HCT116 (cell line): ENCODE measurements around the gene BZW2. TPM values are rescaled to one million over a fixed set of nuclear protein-coding genes. Genes with fewer than 3 reads are reported as not detected.

Experiments used
- ATAC-seq: fragments of 200-7000 bp; cut with Tn5 transposase; 2 replicates; pipeline ENCODE4 v1.9.1; 2020; ENCODE audit warnings: mild to moderate bottlenecking, moderate library complexity
- BruUV-seq: library from RNA; stranded (reverse); fragments of 400-500 nt; replicated peaks from 2 replicates; lab custom pipeline; 2021; lab: Mats Ljungman, UMichigan
- CTCF ChIA-PET: fragments of 300-600 bp; sonication (Branson Sonifier 250); formaldehyde crosslinking; loops from one replicate; lab custom pipeline; 2021; ENCODE audit warnings: antibody characterized with exemption; lab: Charles Lee
- POLR2A ChIA-PET: fragments of 300-600, 350-600 bp; sonication (Branson Sonifier 250); formaldehyde crosslinking; loops from one replicate; lab custom pipeline; 2021; ENCODE audit warnings: antibody characterized with exemption; lab: Charles Lee
- RAD21 ChIA-PET, 2 experiments: fragments of 300-600 bp; sonication (Branson Sonifier 250); formaldehyde crosslinking; loops; one replicate each; lab custom pipeline; 2023; ENCODE audit warnings: low total read pairs in 2 of 2; ENCODE audit not compliant: uncharacterized antibody in 2 of 2, unreplicated experiment in 2 of 2, low non-redundant PET in 1 of 2; lab: Charles Lee
- DNase-seq: peaks from one replicate; pipeline ENCODE4 v3.0.0-alpha.2; 2010; ENCODE audit warnings: low read depth, low spot score
- H2AFZ ChIP-seq: fragments of 200-600 bp; shearing (Covaris generic), sonication (generic); 2 replicates; pipeline ENCODE4 v1.6.1; 2017; ENCODE audit warnings: low read depth, mixed run types, mixed read lengths, antibody characterized with exemption, low read length; ENCODE audit not compliant: poor library complexity, severe bottlenecking
- H3K27ac ChIP-seq: 2 replicates; pipeline ENCODE4 v1.5.1; 2012; ENCODE audit warnings: low read depth, low read length
- H3K27me3 ChIP-seq: fragments of 200-600 bp; sonication (generic); 2 replicates; pipeline ENCODE4 v1.6.1; 2016; ENCODE audit warnings: mixed run types, low read length, mixed read lengths; ENCODE audit not compliant: insufficient read depth
- H3K36me3 ChIP-seq, 2 experiments: fragments of 200-500 bp in 1 of 2; fragments of 200-600 bp in 1 of 2; sonication (Bioruptor generic) in 1 of 2; sonication (generic) in 1 of 2; 2 replicates each; pipeline versions ENCODE4 v1.5.1 to v1.6.1; 2014 to 2016; ENCODE audit warnings: low read length in 2 of 2, inconsistent platforms in 1 of 2, mixed read lengths in 1 of 2, mixed run types in 1 of 2; ENCODE audit not compliant: insufficient read depth in 2 of 2, control insufficient read depth in 1 of 2
- H3K4me1 ChIP-seq, 2 experiments: fragments of 200-600 bp in 1 of 2; sonication (generic) in 1 of 2; 2 replicates each; pipeline versions ENCODE4 v1.5.1 to v1.6.1; 2012 to 2017; ENCODE audit warnings: low read length in 2 of 2, inconsistent platforms in 1 of 2, mild to moderate bottlenecking in 1 of 2, mixed read lengths in 1 of 2, mixed run types in 1 of 2, moderate library complexity in 1 of 2; ENCODE audit not compliant: insufficient read depth in 2 of 2, control insufficient read depth in 1 of 2
- H3K4me2 ChIP-seq: fragments of 200-600 bp; sonication (generic); 2 replicates; pipeline ENCODE4 v1.6.1; 2017; ENCODE audit warnings: mixed run types, low read length, mixed read lengths
- H3K4me3 ChIP-seq, 2 experiments: fragments of 200-600 bp in 1 of 2; sonication (generic) in 1 of 2; replicated peaks in 1 of 2; 2 replicates each; pipeline ENCODE4 v1.5.1; 2011 to 2016; ENCODE audit warnings: low read length in 2 of 2, control low read depth in 1 of 2, low read depth in 1 of 2, mild to moderate bottlenecking in 1 of 2, mixed read lengths in 1 of 2, mixed run types in 1 of 2
- H3K79me2 ChIP-seq: fragments of 200-600 bp; sonication (generic); 2 replicates; pipeline ENCODE4 v1.6.1; 2017; ENCODE audit warnings: mild to moderate bottlenecking, mixed run types, low read length, moderate library complexity, mixed read lengths; ENCODE audit not compliant: insufficient read depth
- H3K9ac ChIP-seq: fragments of 200-600 bp; sonication (generic); 2 replicates; pipeline ENCODE4 v1.6.1; 2016; ENCODE audit warnings: low read length, mixed read lengths
- H3K9me2 ChIP-seq: fragments of 200-600 bp; sonication (generic), shearing (Covaris generic); 2 replicates; pipeline ENCODE4 v1.6.1; 2017; ENCODE audit warnings: mixed run types, mild to moderate bottlenecking, moderate library complexity; ENCODE audit not compliant: insufficient read depth
- H3K9me3 ChIP-seq, 2 experiments: fragments of 200-500 bp in 1 of 2; fragments of 200-600 bp in 1 of 2; sonication (Bioruptor generic) in 1 of 2; sonication (generic) in 1 of 2; 2 replicates each; pipeline ENCODE4 v1.6.1; 2014 to 2017; ENCODE audit warnings: low read length in 2 of 2, mixed read lengths in 2 of 2, inconsistent platforms in 1 of 2, low read depth in 1 of 2, mild to moderate bottlenecking in 1 of 2, mixed run types in 1 of 2, moderate library complexity in 1 of 2; ENCODE audit not compliant: control insufficient read depth in 1 of 2, insufficient read depth in 1 of 2
- H4K20me1 ChIP-seq: fragments of 200-600 bp; sonication (generic), shearing (Covaris generic); 2 replicates; pipeline ENCODE4 v1.6.1; 2017; ENCODE audit warnings: mixed run types, mild to moderate bottlenecking, moderate library complexity; ENCODE audit not compliant: insufficient read depth
- CBX3 ChIP-seq: IDR thresholded peaks from 2 replicates; pipeline ENCODE4 v1.6.1; 2012; ENCODE audit warnings: low read depth
- CEBPB ChIP-seq: IDR thresholded peaks from 2 replicates; pipeline ENCODE4 v1.6.1; 2012; ENCODE audit warnings: low read depth
- EGR1 ChIP-seq: IDR thresholded peaks from 2 replicates; pipeline ENCODE4 v1.6.1; 2012; ENCODE audit warnings: low read depth
- ELF1 ChIP-seq: IDR thresholded peaks from 2 replicates; pipeline ENCODE4 v1.6.1; 2012; ENCODE audit warnings: low read depth, borderline replicate concordance
- EZH2 ChIP-seq: fragments of 200-600 bp; sonication (generic); IDR thresholded peaks from 2 replicates; pipeline ENCODE4 v1.6.1; 2017; ENCODE audit warnings: antibody characterized with exemption, mixed run types
- POLR2AphosphoS5 ChIP-seq: IDR thresholded peaks from 2 replicates; pipeline ENCODE4 v1.6.1; 2011; ENCODE audit warnings: mild to moderate bottlenecking, low read depth, low read length, moderate library complexity
- SIN3A ChIP-seq: IDR thresholded peaks from 2 replicates; pipeline ENCODE4 v1.6.1; 2012; ENCODE audit warnings: low read depth
- ZFX ChIP-seq: fragments of 450-650 bp; IDR thresholded peaks from 2 replicates; pipeline ENCODE4 v1.6.1; 2017
- ZNF274 ChIP-seq: fragments of 200-500 bp; sonication (Bioruptor generic); IDR thresholded peaks from 2 replicates; pipeline ENCODE4 v1.6.1; 2014; ENCODE audit warnings: mild to moderate bottlenecking, low read depth, low read length, inconsistent platforms
- intact Hi-C: fragments of 100-400 bp; cut with micrococcal nuclease; formaldehyde crosslinking; loops from 2 replicates; pipeline ENCODE4 v1.10.0; 2022
- total RNA-seq: library from RNA; stranded (reverse); gene quantifications from one replicate; pipeline ENCODE4 v1.2.1, GENCODE V29; 2021; ENCODE audit not compliant: unreplicated experiment
- TF ChIP-seq, protein P1 (sequence below): IDR thresholded peaks from 2 replicates; pipeline ENCODE4 v1.6.1; 2012

BZW2 gene
- total RNA-seq, 1 experiment from 2014 or later, result 119 TPM

DNA sequence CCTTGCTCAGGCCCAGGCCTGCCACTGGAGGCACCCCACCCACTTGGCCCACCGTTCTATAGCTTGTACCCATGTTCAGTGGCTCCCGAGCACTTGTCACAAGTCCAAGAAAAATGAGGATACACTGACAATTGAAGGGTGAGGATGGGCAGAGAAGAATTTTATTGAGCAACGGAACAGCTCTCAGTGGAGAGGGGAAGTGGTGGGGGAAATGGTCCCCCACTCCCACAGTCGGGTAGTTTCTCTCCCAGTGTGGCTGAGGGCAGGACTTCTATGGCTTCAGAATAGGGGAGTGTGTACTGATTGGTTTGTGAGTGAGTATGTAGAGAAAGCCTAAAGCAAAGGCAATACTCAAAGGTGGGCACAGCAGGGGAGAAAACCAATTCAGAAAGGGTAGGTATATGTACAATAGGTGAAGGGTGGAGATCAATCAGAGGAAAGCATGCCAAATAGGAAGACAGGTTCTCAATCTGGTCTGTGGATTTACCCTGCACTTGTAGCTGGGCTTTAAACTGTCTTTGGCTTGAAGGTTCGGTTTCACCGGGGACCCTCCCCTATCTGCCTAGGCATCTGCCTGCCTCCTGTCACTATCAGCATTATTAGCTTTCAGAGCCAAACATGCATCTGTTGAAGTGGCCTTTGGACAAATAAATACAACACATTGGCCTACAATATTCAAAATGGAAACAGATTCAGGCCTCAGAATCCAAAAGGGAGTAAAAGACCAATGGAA is 98.7 kb downstream of the BZW2 start (continued):
- TF ChIP-seq ZFX, result no peak
- TF ChIP-seq SIN3A, result no peak
- no peak for TF ChIP-seq POLR2AphosphoS5
- TF ChIP-seq ZNF274, result no peak

DNA sequence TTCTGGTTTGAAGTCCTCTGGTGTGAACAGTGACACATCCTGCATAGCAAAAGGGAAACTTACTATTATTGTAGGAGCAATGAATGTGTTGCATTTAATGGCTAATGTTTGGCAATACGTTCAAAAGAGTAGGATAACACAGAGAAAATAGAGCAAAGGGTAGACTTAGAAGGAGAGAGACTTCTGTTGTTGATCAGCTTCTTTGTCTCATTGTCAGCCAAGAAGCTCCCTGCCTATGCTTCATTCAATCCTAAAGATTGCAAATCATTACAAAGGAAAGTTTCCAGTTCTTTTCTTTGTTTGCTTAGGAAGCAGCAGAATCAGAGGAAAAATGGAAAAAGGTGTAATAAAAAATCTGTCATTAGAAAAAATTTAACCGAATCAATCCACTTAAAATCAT is 99.7 kb downstream of the BZW2 start:
- no peaks in the 10 kb centered on the region for H3K9me2 ChIP-seq
- H3K27ac ChIP-seq, result no peak overlapping the region
- H3K4me1 ChIP-seq, result peaks cover 0 to 3% of the 10 kb centered on the region in 2 experiments; a peak in 2 of 4 replicates
- H3K4me3 ChIP-seq, result no peak overlapping the region
- no peaks in the 10 kb centered on the region for H3K79me2 ChIP-seq
- H3K9me3 ChIP-seq, result no peaks in the 10 kb centered on the region
- no peaks in the 10 kb centered on the region for H3K27me3 ChIP-seq
- no TSS peak for BruUV-seq
- RAD21 ChIA-PET, result no interaction called here
- no peak overlapping the region for H2AFZ ChIP-seq
- no peak for TF ChIP-seq ELF1
- no peak for TF ChIP-seq POLR2AphosphoS5
- H4K20me1 ChIP-seq, result no peaks in the 10 kb centered on the region
- POLR2A ChIA-PET, result no interaction called here
- no peak overlapping the region for H3K4me2 ChIP-seq
- DNase-seq, result no peak
- no peaks in the 10 kb centered on the region for H3K36me3 ChIP-seq
- no peak overlapping the region for H3K9ac ChIP-seq
- CTCF ChIA-PET, result no interaction called here
- intact Hi-C loops, result no loop called here
- ATAC-seq, result no peak

DNA sequence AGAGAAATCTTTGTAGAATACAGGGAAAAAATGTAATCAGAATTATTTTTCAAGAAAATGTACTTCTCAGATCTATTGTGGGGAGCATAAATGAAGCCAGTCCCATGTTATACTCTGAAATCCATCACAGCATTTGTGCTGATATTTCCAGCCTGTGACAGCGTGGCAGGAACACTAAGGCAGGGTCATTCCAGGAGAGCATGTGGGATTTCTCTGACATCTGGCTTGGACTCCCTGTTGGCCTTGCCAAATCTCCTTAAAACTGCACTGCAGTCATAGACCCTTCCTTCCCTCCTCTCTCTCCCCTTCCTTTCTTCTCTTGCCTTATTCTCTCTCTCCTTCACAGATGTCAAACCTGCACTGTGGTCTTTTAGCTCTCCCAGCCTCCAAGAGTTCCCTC is 101.1 kb downstream of the BZW2 start:
- no peak overlapping the region for H2AFZ ChIP-seq
- no peak for TF ChIP-seq EZH2
- TF ChIP-seq, protein P1, sequence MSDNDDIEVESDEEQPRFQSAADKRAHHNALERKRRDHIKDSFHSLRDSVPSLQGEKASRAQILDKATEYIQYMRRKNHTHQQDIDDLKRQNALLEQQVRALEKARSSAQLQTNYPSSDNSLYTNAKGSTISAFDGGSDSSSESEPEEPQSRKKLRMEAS, result no peak
- no peak for TF ChIP-seq CEBPB
- TF ChIP-seq EGR1, result no peak
- TF ChIP-seq CBX3, result no peak
- no peak for TF ChIP-seq ZFX
- H3K36me3 ChIP-seq, result no peaks in the 10 kb centered on the region
- ChIA-PET POLR2A (no interaction called here), CTCF (no interaction called here), RAD21 (no interaction called here)
- H3K4me2 ChIP-seq, result no peak overlapping the region
- ATAC-seq (no peak), DNase-seq (no peak)
- H3K9me2 ChIP-seq, result no peaks in the 10 kb centered on the region
- BruUV-seq, result no TSS peak
- no peaks in the 10 kb centered on the region for H4K20me1 ChIP-seq
- H3K4me1 ChIP-seq, result peaks cover 0 to 3% of the 10 kb centered on the region in 2 experiments; a peak in 1 of 4 replicates
- no peak overlapping the region for H3K27ac ChIP-seq
- no peak overlapping the region for H3K9ac ChIP-seq
- H3K9me3 ChIP-seq, result no peaks in the 10 kb centered on the region
- no peaks in the 10 kb centered on the region for H3K27me3 ChIP-seq
- intact Hi-C loops, result no loop called here
- H3K79me2 ChIP-seq, result no peaks in the 10 kb centered on the region
- no peak overlapping the region for H3K4me3 ChIP-seq
